Astrocyte (in vitro differentiated cells and primary cell): ENCODE data around the gene TTYH3. TPM values are rescaled to one million over a fixed set of nuclear protein-coding genes. Genes with fewer than 3 reads are reported as not detected.
"Not testable (repeated sequence)": the region's sequence is repeated elsewhere in the genome, so short reads cannot be mapped to it uniquely, and the experiment has no call there.

Experiments
- DNase-seq: peaks from one replicate; pipeline ENCODE4 v3.0.0-alpha.2; 2010; ENCODE audit warnings: low read depth
- FAIRE-seq: peaks from 2 replicates; lab custom pipeline; 2011; peaks lifted over from hg19 to GRCh38; lab: Jason Lieb, UNC
- H2AFZ ChIP-seq: 2 replicates; pipeline ENCODE4 v1.6.0; 2012; ENCODE audit warnings: low read depth, low read length, inconsistent platforms
- H3K27ac ChIP-seq: 2 replicates; pipeline ENCODE4 v1.5.1; 2011; ENCODE audit warnings: low read depth, low read length, inconsistent platforms
- H3K27me3 ChIP-seq: 2 replicates; pipeline ENCODE4 v1.6.0; 2011; ENCODE audit warnings: low read length, inconsistent platforms; ENCODE audit not compliant: insufficient read depth
- H3K36me3 ChIP-seq: 2 replicates; pipeline ENCODE4 v1.5.1; 2011; ENCODE audit warnings: low read length, inconsistent platforms; ENCODE audit not compliant: insufficient read depth
- H3K4me1 ChIP-seq: 2 replicates; pipeline ENCODE4 v1.5.1; 2011; ENCODE audit warnings: low read length, inconsistent platforms; ENCODE audit not compliant: insufficient read depth
- H3K4me2 ChIP-seq: 2 replicates; pipeline ENCODE4 v1.6.0; 2012; ENCODE audit warnings: low read length, inconsistent platforms
- H3K4me3 ChIP-seq: 2 replicates; pipeline ENCODE4 v1.5.1; 2011; ENCODE audit warnings: low read depth, mild to moderate bottlenecking, low read length, inconsistent platforms; ENCODE audit not compliant: insufficient read depth
- H3K79me2 ChIP-seq: 2 replicates; pipeline ENCODE4 v1.6.0; 2012; ENCODE audit warnings: mild to moderate bottlenecking, low read length, inconsistent platforms; ENCODE audit not compliant: insufficient read depth
- H3K9ac ChIP-seq: 2 replicates; pipeline ENCODE4 v1.6.0; 2012; ENCODE audit warnings: mild to moderate bottlenecking, low read length, inconsistent platforms
- H3K9me3 ChIP-seq: 2 replicates; pipeline ENCODE4 v1.5.1; 2012; ENCODE audit warnings: low read depth, mild to moderate bottlenecking, low read length, inconsistent platforms; ENCODE audit not compliant: insufficient read depth
- H4K20me1 ChIP-seq: 2 replicates; pipeline ENCODE4 v1.6.0; 2012; ENCODE audit warnings: low read length, inconsistent platforms; ENCODE audit not compliant: insufficient read depth
- H3K27ac Mint-ChIP-seq: one replicate; pipeline ENCODE4 v1.8.0; 2021; ENCODE audit warnings: mild to moderate bottlenecking, mixed read lengths; ENCODE audit not compliant: unreplicated experiment
- H3K27me3 Mint-ChIP-seq: one replicate; pipeline ENCODE4 v1.8.0; 2021; ENCODE audit warnings: low read depth, mixed read lengths; ENCODE audit not compliant: unreplicated experiment
- H3K36me3 Mint-ChIP-seq: one replicate; pipeline ENCODE4 v1.8.0; 2021; ENCODE audit warnings: low read depth, mixed read lengths; ENCODE audit not compliant: unreplicated experiment
- H3K4me1 Mint-ChIP-seq: one replicate; pipeline ENCODE4 v1.8.0; 2021; ENCODE audit warnings: low read depth, mixed read lengths; ENCODE audit not compliant: unreplicated experiment
- H3K4me3 Mint-ChIP-seq: one replicate; pipeline ENCODE4 v1.8.0; 2021; ENCODE audit warnings: mild to moderate bottlenecking, moderate library complexity, mixed read lengths; ENCODE audit not compliant: unreplicated experiment
- H3K9me3 Mint-ChIP-seq: one replicate; pipeline ENCODE4 v1.8.0; 2021; ENCODE audit warnings: mild to moderate bottlenecking, mixed read lengths; ENCODE audit not compliant: unreplicated experiment
- EZH2 ChIP-seq: IDR thresholded peaks from 2 replicates; pipeline ENCODE4 v1.6.1; 2012; ENCODE audit warnings: mild to moderate bottlenecking, low read length, inconsistent platforms; ENCODE audit not compliant: insufficient read depth
- total RNA-seq: library from RNA; stranded (reverse); gene quantifications from 2 replicates; pipeline ENCODE4 v1.2.1, GENCODE V29; 2021
- TF ChIP-seq, protein P1 (sequence below): IDR thresholded peaks from 2 replicates; pipeline ENCODE4 v1.5.1; 2011; ENCODE audit warnings: low read depth, mild to moderate bottlenecking, inconsistent platforms, low read length, moderate library complexity; ENCODE audit not compliant: insufficient read depth

TTYH3 gene
- total RNA-seq, 1 donor from 2014 or later, result 273 TPM

DNA sequence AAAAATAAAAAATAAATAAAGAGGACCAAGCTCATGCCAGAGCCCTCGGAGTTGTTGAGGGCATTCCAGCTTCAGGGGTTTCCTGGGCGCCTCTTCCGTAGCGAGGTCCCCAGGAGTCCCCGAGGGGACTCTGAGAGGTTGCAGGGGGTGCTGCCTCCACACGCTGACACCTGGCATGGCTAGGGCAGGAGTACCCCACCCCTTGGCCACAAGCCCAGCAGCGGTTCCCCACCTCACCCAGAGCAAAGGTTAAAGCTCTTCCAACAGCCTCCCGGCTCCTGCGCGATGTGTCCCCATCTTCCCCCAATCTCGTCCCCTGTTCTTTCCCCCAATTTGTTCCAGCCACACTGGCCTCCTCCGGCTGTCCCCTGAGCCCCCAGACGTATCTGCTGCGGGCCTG lies 60.8 kb downstream of the TTYH3 start:
- Mint-ChIP-seq H3K4me1 (peaks cover 13% of the 10 kb centered on the region), H3K9me3 (no peaks in the 10 kb centered on the region), H3K27me3 (peaks cover 10% of the 10 kb centered on the region), H3K4me3 (no peak overlapping the region), H3K36me3 (peaks cover 3% of the 10 kb centered on the region), H3K27ac (no peak overlapping the region)
- peaks cover 8% of the 10 kb centered on the region for H3K27me3 ChIP-seq
- DNase-seq, result no peak
- no peak for TF ChIP-seq EZH2
- TF ChIP-seq, protein P1, sequence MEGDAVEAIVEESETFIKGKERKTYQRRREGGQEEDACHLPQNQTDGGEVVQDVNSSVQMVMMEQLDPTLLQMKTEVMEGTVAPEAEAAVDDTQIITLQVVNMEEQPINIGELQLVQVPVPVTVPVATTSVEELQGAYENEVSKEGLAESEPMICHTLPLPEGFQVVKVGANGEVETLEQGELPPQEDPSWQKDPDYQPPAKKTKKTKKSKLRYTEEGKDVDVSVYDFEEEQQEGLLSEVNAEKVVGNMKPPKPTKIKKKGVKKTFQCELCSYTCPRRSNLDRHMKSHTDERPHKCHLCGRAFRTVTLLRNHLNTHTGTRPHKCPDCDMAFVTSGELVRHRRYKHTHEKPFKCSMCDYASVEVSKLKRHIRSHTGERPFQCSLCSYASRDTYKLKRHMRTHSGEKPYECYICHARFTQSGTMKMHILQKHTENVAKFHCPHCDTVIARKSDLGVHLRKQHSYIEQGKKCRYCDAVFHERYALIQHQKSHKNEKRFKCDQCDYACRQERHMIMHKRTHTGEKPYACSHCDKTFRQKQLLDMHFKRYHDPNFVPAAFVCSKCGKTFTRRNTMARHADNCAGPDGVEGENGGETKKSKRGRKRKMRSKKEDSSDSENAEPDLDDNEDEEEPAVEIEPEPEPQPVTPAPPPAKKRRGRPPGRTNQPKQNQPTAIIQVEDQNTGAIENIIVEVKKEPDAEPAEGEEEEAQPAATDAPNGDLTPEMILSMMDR, result no peak
- no peak overlapping the region for H3K4me3 ChIP-seq
- peaks cover 5% of the 10 kb centered on the region for H4K20me1 ChIP-seq
- no peak overlapping the region for H3K9ac ChIP-seq
- no peaks in the 10 kb centered on the region for H3K36me3 ChIP-seq
- no peak overlapping the region for H3K27ac ChIP-seq
- H3K79me2 ChIP-seq, result no peaks in the 10 kb centered on the region
- peaks cover 29% of the 10 kb centered on the region for H3K4me1 ChIP-seq
- no peaks in the 10 kb centered on the region for H3K9me3 ChIP-seq
- no peak overlapping the region for H3K4me2 ChIP-seq
- FAIRE-seq, result no peak
- no peak overlapping the region for H2AFZ ChIP-seq

DNA sequence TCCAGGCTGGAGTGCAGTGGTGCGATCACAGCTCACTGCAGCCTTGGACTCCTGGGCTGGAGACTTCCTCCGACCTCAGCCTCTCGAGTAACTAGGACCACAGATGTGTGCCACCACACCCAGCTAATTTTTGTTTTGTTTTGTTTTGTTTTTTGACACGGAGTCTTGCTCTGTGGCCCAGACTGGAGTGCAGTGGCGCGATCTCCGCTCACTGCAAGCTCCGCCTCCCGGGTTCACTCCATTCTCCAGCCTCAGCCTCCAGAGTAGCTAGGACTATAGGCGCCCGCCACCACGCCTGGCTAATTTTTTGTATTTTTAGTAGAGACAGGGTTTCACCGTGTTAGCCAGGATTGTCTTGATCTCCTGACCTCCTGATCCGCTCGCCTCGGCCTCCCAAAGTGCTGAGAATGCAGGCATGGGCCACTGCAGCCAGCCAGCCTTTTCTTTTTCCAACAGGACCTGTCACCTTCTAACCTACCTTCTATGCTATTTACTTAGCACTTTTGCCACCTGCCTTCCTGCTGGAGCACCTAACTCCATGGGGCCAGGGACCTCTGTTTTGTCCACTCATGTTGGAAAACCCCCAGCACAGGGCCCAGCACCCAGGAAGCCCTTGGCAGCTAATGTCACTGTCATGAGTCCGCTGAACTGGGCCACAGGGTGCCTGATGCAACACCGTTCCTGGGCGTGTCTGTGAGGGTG lies 61.8 kb downstream of the TTYH3 start:
- not testable (repeated sequence) for H3K36me3 ChIP-seq, H3K27me3 ChIP-seq, H4K20me1 ChIP-seq, H2AFZ ChIP-seq, H3K4me3 ChIP-seq, H3K79me2 ChIP-seq, H3K4me3 Mint-ChIP-seq, H3K9me3 Mint-ChIP-seq, DNase-seq, H3K4me2 ChIP-seq, H3K9me3 ChIP-seq, H3K27ac ChIP-seq, H3K9ac ChIP-seq, H3K36me3 Mint-ChIP-seq, FAIRE-seq
- peaks cover 21% of the 10 kb centered on the region for H3K4me1 ChIP-seq
- H3K27ac Mint-ChIP-seq, result peak overlapping the region; percentile 41
- peaks cover 13% of the 10 kb centered on the region for H3K4me1 Mint-ChIP-seq
- H3K27me3 Mint-ChIP-seq, result peaks cover 12% of the 10 kb centered on the region

DNA sequence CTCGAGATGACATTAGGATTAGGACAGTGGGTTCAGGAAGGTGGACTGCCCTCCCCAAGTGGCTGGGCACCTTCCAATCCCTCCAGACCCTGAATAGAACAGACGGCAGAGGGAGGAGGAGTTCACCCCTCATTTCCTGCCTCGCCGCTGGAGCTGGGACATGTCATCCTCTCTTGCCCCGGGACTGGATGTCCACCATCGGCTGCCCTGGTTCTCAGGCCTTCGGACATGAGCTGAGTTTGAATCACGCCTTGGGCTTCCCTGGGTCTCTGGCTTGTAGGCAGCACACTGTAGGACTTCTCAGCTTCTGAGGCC lies 62.3 kb downstream of the TTYH3 start:
- H3K4me1 ChIP-seq, result peaks cover 16% of the 10 kb centered on the region
- H3K27me3 Mint-ChIP-seq, result peaks cover 11% of the 10 kb centered on the region
- H3K36me3 Mint-ChIP-seq, H3K27ac ChIP-seq, H4K20me1 ChIP-seq, H3K4me3 ChIP-seq, H3K27me3 ChIP-seq, H3K4me1 Mint-ChIP-seq, H3K4me2 ChIP-seq, H3K79me2 ChIP-seq, H3K9me3 ChIP-seq, H3K36me3 ChIP-seq, H3K9me3 Mint-ChIP-seq, H2AFZ ChIP-seq, H3K27ac Mint-ChIP-seq, H3K9ac ChIP-seq, DNase-seq, H3K4me3 Mint-ChIP-seq, FAIRE-seq: not testable (repeated sequence)
